HG03196 (cell line): ENCODE measurements around the gene KCNJ6.
"Not testable (repeated sequence)": the region's sequence is repeated elsewhere in the genome, so short reads cannot be mapped to it uniquely, and the experiment has no call there.

Experiments
- ATAC-seq: cut with Tn5 transposase; IDR thresholded peaks from one replicate; pipeline ENCODE4 v1.9.1; 2021; ENCODE audit not compliant: unreplicated experiment

Gene KCNJ6

GRCh38 chr21:37658121-37658816 is 258.0 kb downstream of the KCNJ6 start:
- no peak for ATAC-seq

- no peak for ATAC-seq
Measured at GRCh38 chr21:37656899-37657298, 259.4 kb downstream of the KCNJ6 start.

GRCh38 chr21:37655611-37656300 is 260.5 kb downstream of the KCNJ6 start:
- ATAC-seq, result no peak

DNA sequence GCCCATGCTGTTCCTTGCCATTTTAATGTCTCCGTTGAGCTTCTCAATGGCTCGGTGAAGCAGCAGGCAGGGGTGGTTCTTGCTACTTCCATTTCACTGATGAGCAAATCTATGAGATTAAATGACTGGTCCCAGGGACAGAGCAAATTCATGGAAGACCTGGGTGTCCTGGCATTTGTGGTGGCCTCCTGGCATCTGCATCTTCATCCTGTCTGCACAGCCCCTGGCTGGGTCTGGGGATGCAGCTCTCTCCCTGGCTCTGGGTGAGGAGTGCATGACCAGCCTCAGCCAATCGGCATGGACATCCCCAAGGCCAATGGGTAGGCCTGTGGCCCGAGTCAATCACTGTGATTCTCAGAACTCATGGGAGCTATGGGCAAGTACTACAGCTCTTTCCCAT is 261.7 kb downstream of the KCNJ6 start:
- ATAC-seq, result no peak

- no peak for ATAC-seq
Measured at GRCh38 chr21:37653201-37653600, 263.1 kb downstream of the KCNJ6 start.

DNA sequence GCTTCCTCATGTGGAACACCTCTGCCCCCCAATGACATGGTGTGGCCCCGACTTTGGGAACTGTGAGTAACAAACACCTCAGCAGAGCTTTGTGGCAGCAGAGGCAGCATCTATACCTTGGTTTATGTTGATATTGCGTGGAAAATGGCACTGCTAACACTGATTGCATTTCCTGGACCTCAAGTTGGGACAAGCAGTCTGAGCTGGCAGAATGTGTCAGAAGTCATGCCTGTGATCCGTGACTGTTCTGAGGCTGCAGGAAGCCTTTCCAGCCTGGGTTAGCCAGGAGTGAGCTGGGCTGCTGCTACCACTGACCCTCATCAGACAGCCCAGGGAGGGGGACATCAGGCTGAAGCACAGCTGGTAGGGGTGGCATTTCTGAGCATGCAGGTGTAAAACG is 268.5 kb downstream of the KCNJ6 start:
- ATAC-seq, result no peak

- ATAC-seq, result not testable (repeated sequence)
Measured at GRCh38 chr21:37646761-37647160, 269.5 kb downstream of the KCNJ6 start.

GRCh38 chr21:37645848-37646247 is 270.4 kb downstream of the KCNJ6 start:
- no peak for ATAC-seq

DNA sequence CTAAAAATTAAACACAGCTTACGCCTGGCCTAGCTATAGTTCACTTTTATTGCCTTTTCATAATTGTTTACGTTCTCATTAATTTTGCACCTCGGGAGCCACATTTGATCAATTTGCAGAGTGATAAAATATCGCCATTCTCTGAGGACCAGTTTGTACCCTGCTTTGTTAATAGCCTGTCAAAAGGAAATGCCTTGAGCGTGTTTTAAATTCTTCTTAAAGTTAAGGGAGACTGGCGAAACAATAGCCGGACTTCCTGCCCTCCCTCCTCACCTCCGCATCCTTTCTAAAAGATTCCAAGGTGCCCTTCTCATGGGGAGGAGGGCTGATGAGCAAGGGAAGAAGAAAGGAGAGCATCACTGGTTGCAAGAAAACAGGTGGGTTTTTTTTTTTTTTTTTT is 271.6 kb downstream of the KCNJ6 start:
- no peak for ATAC-seq

GRCh38 chr21:37643862-37644261 is 272.4 kb downstream of the KCNJ6 start:
- ATAC-seq, result not testable (repeated sequence)

DNA sequence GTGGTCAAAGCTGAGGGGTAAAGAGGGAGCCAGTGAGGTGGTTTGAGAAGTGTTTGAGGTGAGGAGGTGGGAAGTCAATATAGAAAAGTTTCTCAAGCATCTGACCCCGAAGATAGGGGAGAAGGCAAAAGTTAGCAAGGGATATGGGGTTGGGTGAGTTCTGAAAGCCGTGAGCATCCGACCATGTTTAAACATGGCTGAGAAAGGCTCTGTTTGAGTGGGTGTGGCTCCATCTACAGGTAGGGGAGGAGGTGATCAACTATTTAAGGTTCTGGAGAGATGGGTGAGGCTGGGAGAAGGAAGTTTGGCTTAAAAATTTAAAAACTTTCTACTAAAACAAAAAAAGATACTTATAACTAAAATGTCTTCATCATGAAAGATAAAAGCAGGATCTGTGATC is 273.8 kb downstream of the KCNJ6 start:
- ATAC-seq, result no peak

GRCh38 chr21:37639756-37640155 is 276.5 kb downstream of the KCNJ6 start:
- ATAC-seq, result no peak

DNA sequence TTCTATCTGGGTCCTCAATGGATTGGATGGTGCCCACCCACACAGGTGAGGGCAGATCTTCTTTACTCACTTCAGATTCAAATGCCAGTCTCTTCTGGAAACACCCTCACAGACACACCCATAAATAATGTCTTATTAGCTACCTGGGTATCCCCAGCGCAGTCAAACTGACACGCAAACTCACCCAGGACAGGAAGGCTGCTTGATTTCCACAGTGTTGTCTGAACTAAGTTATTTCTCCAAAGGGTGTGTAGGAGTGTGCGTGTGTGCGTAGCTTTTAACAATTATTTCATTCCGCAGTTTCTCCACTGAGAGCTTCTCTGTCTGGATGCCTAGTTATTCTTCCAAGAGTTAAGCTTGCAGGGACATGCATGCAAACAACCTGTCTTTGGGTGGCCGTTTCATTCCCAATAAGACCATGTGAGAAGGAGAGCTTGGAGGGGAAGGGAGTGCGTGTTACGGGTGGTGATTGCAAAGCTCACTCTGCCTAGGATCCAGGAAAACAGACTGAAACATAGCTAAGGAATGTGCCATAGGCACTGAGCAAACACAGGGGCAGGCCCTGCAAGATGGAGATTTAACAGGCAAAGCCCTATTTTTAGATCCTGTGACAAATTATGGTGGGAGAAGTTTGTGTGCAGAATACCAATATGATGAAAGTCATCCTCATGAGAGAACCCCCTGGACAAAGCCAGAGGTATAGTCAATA is 280.0 kb downstream of the KCNJ6 start:
- ATAC-seq, result no peak

- ATAC-seq, result peak; percentile 80
Measured at GRCh38 chr21:37631319-37632117, 284.7 kb downstream of the KCNJ6 start.

DNA sequence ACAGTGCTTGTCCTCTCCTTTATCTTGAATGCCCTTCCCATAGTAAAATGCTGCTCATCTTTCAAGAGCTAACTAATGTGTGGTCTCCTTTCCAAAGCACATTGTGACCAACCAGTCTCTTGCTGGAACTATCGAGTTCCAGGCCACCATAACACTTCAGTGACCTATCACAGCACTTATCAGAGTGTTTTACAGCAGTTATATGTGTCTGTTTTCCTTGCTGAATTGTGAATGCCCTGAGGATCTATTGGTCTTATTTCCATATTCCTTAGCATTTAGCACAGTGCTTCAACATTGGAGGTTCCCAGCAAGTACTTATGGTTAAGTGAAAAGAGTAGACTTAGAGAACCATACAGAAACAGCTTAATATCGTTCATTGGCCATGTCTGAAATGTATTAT is 285.4 kb downstream of the KCNJ6 start:
- no peak for ATAC-seq

- no peak for ATAC-seq
Measured at GRCh38 chr21:37628362-37628761, 287.9 kb downstream of the KCNJ6 start.

GRCh38 chr21:37627561-37627960 is 288.7 kb downstream of the KCNJ6 start:
- ATAC-seq, result no peak

- ATAC-seq, result no peak
Measured at GRCh38 chr21:37627074-37627473, 289.2 kb downstream of the KCNJ6 start.

- ATAC-seq, result no peak
Measured at GRCh38 chr21:37626320-37626719, 289.9 kb downstream of the KCNJ6 start.

- no peak for ATAC-seq
Measured at GRCh38 chr21:37623689-37624088, 292.6 kb downstream of the KCNJ6 start.

GRCh38 chr21:37623183-37623582 is 293.1 kb downstream of the KCNJ6 start:
- ATAC-seq, result no peak
